Measurements from ENCODE around the gene BMPR1B.

The BMPR1B gene

DNA sequence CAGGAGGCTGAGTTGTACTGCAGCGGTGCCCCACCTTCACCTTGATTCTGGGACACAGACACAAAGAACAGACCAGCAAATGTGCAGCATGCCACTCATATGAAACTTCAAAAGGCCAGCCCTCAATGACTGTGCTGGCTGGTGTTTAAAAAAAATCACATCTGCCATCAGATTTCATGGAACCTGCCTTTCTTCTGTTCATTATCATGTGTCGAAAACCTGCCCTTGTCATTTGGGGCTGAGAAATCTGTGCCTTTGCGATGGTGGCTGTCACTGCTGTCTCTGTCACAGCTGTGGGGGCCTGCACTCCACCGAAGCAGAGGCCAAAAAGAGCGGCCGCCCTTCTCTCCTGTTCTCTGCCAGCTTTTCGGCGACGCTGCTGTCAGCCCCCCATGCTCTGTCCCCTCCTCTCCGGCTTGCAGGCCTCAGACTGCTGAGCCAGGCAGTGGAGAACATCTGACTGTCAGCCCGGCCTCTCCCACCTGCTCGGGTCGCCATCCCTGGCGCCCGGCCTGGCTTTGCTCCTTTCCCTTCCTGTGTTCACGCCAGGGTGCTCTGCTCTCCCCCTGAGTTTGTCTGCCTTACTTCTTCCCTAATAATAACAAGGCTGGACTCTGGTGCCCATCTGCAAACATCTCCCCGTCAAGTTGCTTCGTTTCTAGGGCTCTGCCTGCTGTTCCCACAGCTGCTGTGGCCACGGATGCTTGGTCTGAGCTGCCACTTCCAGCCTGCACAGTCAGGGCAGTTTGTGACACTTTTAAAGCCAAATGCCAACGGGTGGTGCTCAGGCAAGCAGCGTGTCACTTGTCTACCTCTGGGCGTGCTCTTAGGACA is 435.9 kb downstream of the BMPR1B start:
- no peak for DNase-seq

DNA sequence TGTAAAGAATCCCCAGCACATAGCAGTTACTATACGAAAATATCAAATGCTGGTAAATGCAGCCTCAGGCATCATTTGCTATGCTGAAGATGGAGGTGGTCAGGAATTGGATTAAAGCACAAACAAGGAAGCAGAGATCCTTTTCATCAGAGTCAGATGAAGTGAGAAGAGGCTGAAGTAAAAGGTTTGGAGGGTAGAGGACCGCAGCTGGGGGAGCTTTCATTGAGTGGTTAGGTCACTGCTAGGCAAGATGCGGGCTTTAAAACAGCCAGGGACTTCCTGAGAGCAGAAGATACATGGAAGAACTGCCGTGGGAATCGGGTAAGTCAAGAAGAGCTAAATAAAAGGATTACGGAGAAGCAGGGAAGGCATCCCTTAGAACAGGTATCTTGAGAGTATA is 439.6 kb downstream of the BMPR1B start:
- DNase-seq: no peak

DNA sequence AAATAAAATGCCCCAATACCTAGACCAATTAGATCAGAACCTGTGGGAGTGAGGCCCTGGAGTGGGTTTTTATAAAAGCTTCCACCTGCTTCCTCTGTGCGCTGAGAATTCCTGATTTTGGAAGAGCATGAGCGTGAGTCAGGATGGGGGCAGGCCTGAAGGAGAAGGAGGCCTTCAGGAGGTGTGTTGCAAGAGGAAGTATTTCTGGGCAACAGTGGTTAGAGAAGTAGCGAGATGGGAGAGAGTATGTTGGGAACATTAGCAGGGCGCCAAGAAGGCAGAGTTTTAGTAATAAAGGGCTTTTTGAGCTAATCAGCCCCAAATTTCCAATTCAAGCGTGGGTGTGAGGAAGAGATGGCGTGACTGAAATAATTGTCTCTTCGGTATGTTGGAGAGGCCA is 441.2 kb downstream of the BMPR1B start:
- DNase-seq: no peak

DNA sequence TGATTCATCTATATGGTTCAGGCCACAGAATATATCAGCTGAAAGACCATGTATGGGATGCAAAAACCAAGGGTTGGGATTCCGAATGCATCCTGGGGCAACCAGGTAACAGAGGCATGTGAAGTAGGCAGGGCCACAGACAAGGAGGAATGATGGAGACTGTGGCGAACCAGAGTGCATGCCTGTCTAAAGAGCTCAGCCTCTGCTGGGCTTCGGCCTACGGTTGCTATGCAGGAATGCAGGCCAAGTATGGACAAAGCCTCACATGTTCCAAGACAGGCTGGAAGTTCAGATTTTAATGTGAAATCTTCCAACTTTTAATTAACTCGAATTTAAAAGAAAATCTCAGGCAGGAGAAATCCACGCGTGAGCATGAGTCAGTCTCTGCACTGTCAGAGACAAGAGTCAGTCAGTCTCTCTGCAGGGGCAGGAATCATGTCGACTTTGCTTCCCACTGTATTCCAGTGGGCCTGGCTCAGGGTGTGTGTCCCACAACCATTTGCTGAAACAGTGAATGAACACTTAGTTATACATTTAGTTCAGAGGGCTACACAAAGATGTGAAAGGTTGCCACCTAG is 446.6 kb downstream of the BMPR1B start:
- no peak for DNase-seq

DNA sequence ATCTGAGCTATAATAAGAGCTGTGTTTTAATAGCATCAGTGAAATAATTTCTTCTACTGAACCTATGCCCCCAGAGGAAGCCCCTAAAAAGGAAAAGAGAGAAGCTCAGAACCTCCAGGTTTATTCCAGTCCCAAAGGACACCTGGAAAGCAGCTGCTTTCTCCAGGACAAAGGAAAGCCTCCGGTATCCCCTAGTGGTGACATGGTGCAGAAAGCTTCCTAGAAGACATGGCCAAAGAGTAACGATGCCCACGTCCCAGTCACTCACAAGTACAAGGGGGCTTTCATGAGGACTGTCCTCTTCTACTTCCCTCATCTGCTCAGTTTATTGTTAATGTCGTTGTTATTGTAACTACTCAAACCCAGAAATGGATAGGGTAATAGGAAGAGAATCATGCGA is 447.1 kb downstream of the BMPR1B start:
- DNase-seq: no peak

Measured in NCI-H2227 treated with DMSO at 0.1 percent for 48 hours (cell line).